IMR-90 (cell line): Measurements from ENCODE around the gene PIK3CB. TPM values are rescaled to one million over a fixed set of nuclear protein-coding genes. Genes with fewer than 3 reads are reported as not detected.

ENCODE experiments used
- polyA plus RNA-seq, 3 experiments: library from polyadenylated mRNA; depleted of rRNA; stranded (reverse); fragments of >200 nt; gene quantifications; 2 replicates each; pipeline ENCODE4 v1.2.3, GENCODE V29; 2012; ENCODE audit warnings: low replicate concordance in 1 of 3
- total RNA-seq: library from RNA; depleted of rRNA; stranded (reverse); fragments of >200 nt; gene quantifications from 2 replicates; pipeline ENCODE4 v1.2.3, GENCODE V29; 2012; rRNA removed

PIK3CB gene
- total and polyA plus RNA-seq, 2 of the 4 experiments (the other 2 are of a cell fraction): 6.3 to 6.8 TPM

Other genes starting within 250 kb of the PIK3CB start
- gene CEP70, start 240.7 kb downstream of the PIK3CB start, total RNA-seq: 11.1 and 21.4 TPM in 2 replicates
- gene CEP70, start 240.7 kb downstream of the PIK3CB start, polyA plus RNA-seq (2012; rRNA removed): 3.5 and 4.6 TPM in 2 replicates
- gene FAIM, start 226.2 kb downstream of the PIK3CB start, total RNA-seq: 2.5 and 5.3 TPM in 2 replicates
- 2.5 and 3.4 TPM in 2 replicates for gene FAIM, start 226.2 kb downstream of the PIK3CB start, polyA plus RNA-seq (2012; rRNA removed)
- gene FOXL2, start 112.2 kb upstream of the PIK3CB start, total RNA-seq: not detected in 2 replicates
- 0.07 TPM in 2 replicates for gene FOXL2, start 112.2 kb upstream of the PIK3CB start, polyA plus RNA-seq (2012; rRNA removed)
- gene FOXL2NB, start 112.3 kb upstream of the PIK3CB start, total RNA-seq: under 0.01 TPM in 1 of 2 replicates, not detected in the other
- 0.05 TPM in 1 of 2 replicates, not detected in the other for gene FOXL2NB, start 112.3 kb upstream of the PIK3CB start, polyA plus RNA-seq (2012; rRNA removed)
- not detected in 2 replicates for gene PRR23A, start 171.3 kb upstream of the PIK3CB start, total RNA-seq
- not detected in 2 replicates for gene PRR23A, start 171.3 kb upstream of the PIK3CB start, polyA plus RNA-seq (2012; rRNA removed)
- not detected in 2 replicates for gene PRR23B, start 186.0 kb upstream of the PIK3CB start, total RNA-seq
- gene PRR23B, start 186.0 kb upstream of the PIK3CB start, polyA plus RNA-seq (2012; rRNA removed): not detected in 2 replicates
- not detected in 2 replicates for gene PRR23C, start 210.0 kb upstream of the PIK3CB start, total RNA-seq
- not detected in 2 replicates for gene PRR23C, start 210.0 kb upstream of the PIK3CB start, polyA plus RNA-seq (2012; rRNA removed)